K562 (cell line): ENCODE measurements around the gene C2orf42. TPM values are rescaled to one million over a fixed set of nuclear protein-coding genes. Genes with fewer than 3 reads are reported as not detected.
A peak's percentile ranks its signal among the peaks of the same experiment; 100 is the strongest.

Source experiments
- CCNT2 ChIP-seq: IDR thresholded peaks from 2 replicates; pipeline ENCODE4 v1.6.1; 2011; ENCODE audit warnings: borderline replicate concordance, low read depth, mild to moderate bottlenecking, moderate library complexity, mixed read lengths, low read length; ENCODE audit not compliant: insufficient read length; ENCODE audit errors: extremely low read depth
- CTCF ChIP-seq, 3 experiments: IDR thresholded peaks in 2 of 3; conservative IDR thresholded peaks in 1 of 3; 2 replicates each; pipeline ENCODE4 v1.5.1; 2011 to 2012; ENCODE audit warnings: low read length in 3 of 3, mild to moderate bottlenecking in 3 of 3, control low read depth in 2 of 3, improper control_type of control experiment in 1 of 3, inconsistent platforms in 1 of 3, low read depth in 1 of 3, mixed read lengths in 1 of 3, moderate library complexity in 1 of 3; ENCODE audit not compliant: insufficient read depth in 2 of 3
- HMG20A ChIP-seq: fragments of 450-650 bp; formaldehyde crosslinking; conservative IDR thresholded peaks from 2 replicates; pipeline ENCODE4 v1.4.0; 2020; ENCODE audit warnings: mild to moderate bottlenecking, mixed read lengths
- HSF4 ChIP-seq: fragments of 250-450 bp; sonication (Bioruptor Pico); IDR thresholded peaks from 2 replicates; pipeline ENCODE4 v2.1.2; 2022; ENCODE audit warnings: mild to moderate bottlenecking, moderate library complexity, borderline replicate concordance
- KLF1 ChIP-seq: fragments of 450-650 bp; IDR thresholded peaks from 2 replicates; pipeline ENCODE4 v1.6.1; 2016; ENCODE audit warnings: missing genetic modification characterization, missing compliant biosample characterization
- MAFF ChIP-seq: IDR thresholded peaks from 2 replicates; pipeline ENCODE4 v1.6.1; 2012; ENCODE audit warnings: low read length, improper control_type of control experiment
- MTA1 ChIP-seq: fragments of 450-650 bp; IDR thresholded peaks from 2 replicates; pipeline ENCODE4 v1.6.1; 2017; ENCODE audit warnings: borderline replicate concordance
- PBX2 ChIP-seq, 2 experiments: IDR thresholded peaks in 1 of 2; conservative IDR thresholded peaks in 1 of 2; 2 replicates each; pipeline ENCODE4 v1.6.1; 2016; ENCODE audit warnings: low read depth in 2 of 2, mild to moderate bottlenecking in 1 of 2, missing compliant biosample characterization in 1 of 2, missing genetic modification characterization in 1 of 2, moderate library complexity in 1 of 2
- SMAD4 ChIP-seq: fragments of 250-450 bp; sonication (Bioruptor Pico); conservative IDR thresholded peaks from 2 replicates; pipeline ENCODE4 v1.8.0; 2021; ENCODE audit warnings: inconsistent platforms, mild to moderate bottlenecking, moderate library complexity
- SRSF7 ChIP-seq: fragments of 200-400 bp; formaldehyde crosslinking; optimal IDR thresholded peaks from 2 replicates; pipeline ENCODE3; 2017; ENCODE audit warnings: mild to moderate bottlenecking, low read depth, low read length
- STAT5A ChIP-seq: IDR thresholded peaks from 2 replicates; pipeline ENCODE4 v1.6.1; 2012; ENCODE audit warnings: low read length, inconsistent platforms, borderline replicate concordance
- TAF7 ChIP-seq: fragments of 450-650 bp; IDR thresholded peaks from 2 replicates; pipeline ENCODE4 v1.6.1; 2016; ENCODE audit warnings: missing genetic modification characterization, missing compliant biosample characterization
- XRCC4 ChIP-seq: IDR thresholded peaks from one replicate; pipeline ENCODE4 v1.6.1; 2011; ENCODE audit not compliant: insufficient read depth, insufficient read length; ENCODE audit errors: extremely low read depth
- ZBTB1 ChIP-seq: sonication (generic); formaldehyde crosslinking; IDR thresholded peaks from 2 replicates; pipeline ENCODE4 v1.8.1; 2023; ENCODE audit warnings: missing genetic modification reagents, low read depth, mild to moderate bottlenecking, borderline replicate concordance
- ZBTB17 ChIP-seq: fragments of 450-650 bp; formaldehyde crosslinking; IDR thresholded peaks from 2 replicates; pipeline ENCODE4 v1.4.0; 2020; ENCODE audit warnings: mild to moderate bottlenecking
- ZNF143 ChIP-seq: sonication (generic); formaldehyde crosslinking; IDR thresholded peaks from 2 replicates; pipeline ENCODE4 v1.9.0; 2022; ENCODE audit warnings: mild to moderate bottlenecking, missing genetic modification reagents
- ZNF224 ChIP-seq: sonication (generic); formaldehyde crosslinking; IDR thresholded peaks from 2 replicates; pipeline ENCODE4 v1.8.0; 2022; ENCODE audit warnings: mild to moderate bottlenecking, missing genetic modification reagents
- ZNF518B ChIP-seq: fragments of 250-450 bp; sonication (Bioruptor Pico); IDR thresholded peaks from 2 replicates; pipeline ENCODE4 v1.5.0; 2021; ENCODE audit warnings: mild to moderate bottlenecking, moderate library complexity
- ZNF583 ChIP-seq: fragments of 250-450 bp; sonication (Bioruptor Pico); IDR thresholded peaks from 2 replicates; pipeline ENCODE4 v1.4.0; 2020
- ZSCAN32 ChIP-seq: fragments of 450-650 bp; formaldehyde crosslinking; IDR thresholded peaks from 2 replicates; pipeline ENCODE4 v1.4.0; 2020; ENCODE audit warnings: mild to moderate bottlenecking, moderate library complexity
- polyA plus RNA-seq, 8 experiments: library from polyadenylated mRNA; depleted of rRNA in 4 of 8; stranded (reverse) in 5 of 8; unstranded in 3 of 8; fragments of >200 nt; fragmentation: Nextera tagmentation in 2 of 8; fragmentation: Illumina TruSeq in 1 of 8; extraction: Ambion mirVana in 2 of 8; extraction: Trizol in 1 of 8; gene quantifications; 2 replicates each; pipeline versions ENCODE4 v1.2.1 to v1.2.3, GENCODE V29; 2011 to 2014; ENCODE audit warnings: inconsistent platforms in 1 of 8, missing spikeins in 1 of 8
- total RNA-seq, 7 experiments: library from RNA; depleted of rRNA in 6 of 7; stranded (reverse); fragments of >200 nt in 6 of 7; fragmentation: Illumina TruSeq in 2 of 7; extraction: Trizol in 2 of 7; gene quantifications; 2 replicates each; pipeline versions ENCODE4 v1.2.1 to v1.2.3, GENCODE V29; 2011 to 2021; ENCODE audit warnings: low replicate concordance in 1 of 7

Gene C2orf42
- total and polyA plus RNA-seq, 9 of the 15 experiments (the other 6 are each of a cell fraction or from before 2014, with no cell fraction given), result 4.6 to 10.9 (median 7.5) TPM

DNA sequence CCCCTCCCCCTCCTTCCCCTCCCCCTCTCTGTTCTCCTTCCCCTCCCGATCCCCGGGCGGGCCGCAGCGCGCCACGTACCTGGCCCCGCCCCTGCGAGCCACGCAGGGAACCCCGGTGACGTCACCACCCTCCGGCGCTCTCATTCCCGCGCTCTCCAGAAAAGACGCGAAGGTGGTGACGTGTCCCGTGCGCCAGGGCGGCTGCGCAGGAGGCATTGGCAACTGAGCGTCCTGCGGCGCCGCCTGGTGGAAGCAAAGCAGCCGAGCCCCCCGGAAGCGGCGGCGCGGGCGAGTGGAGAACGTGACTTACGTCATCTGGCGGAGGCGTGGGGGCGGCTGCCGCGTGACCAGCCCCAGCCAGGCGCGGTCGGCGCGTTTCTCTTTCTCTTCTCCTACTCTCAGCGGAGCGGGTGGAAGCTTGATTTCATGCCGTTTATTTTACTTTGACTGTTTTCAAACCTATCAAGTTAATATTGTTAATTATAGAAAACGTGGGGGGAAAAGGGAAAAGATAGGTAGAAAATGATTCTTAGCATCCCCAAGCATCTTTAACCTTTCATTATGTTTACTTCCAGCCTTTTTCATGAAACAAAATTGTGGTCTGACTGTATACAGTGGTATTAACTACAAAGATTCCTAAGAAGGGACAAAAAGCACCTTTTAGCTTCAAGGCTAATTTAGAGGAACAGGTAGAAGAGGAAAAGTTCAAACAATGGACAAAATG is 48.1 kb downstream of the C2orf42 start (continued):
- TF ChIP-seq PBX2 (CRISPR knock-in tag; IDR thresholded peaks at IDR 0.05; ENCODE audit: low read depth) (no peak), PBX2 (tag; conservative IDR thresholded peaks at IDR 0.05; ENCODE audit: low read depth) (no peak), SMAD4 (CRISPR knock-in tag) (peak; percentile 57; the same call in 1 of the 2 replicates), TAF7 (tag) (peak; percentile 57; the same call in 1 of the 2 replicates), KLF1 (tag) (0 out of 2 replicates have a peak, but pooled peaks have one; percentile 1), CCNT2 (peak; percentile 96), HSF4 (CRISPR knock-in tag) (no peak; the same call in 1 of the 2 replicates), ZBTB1 (CRISPR knock-in tag) (no peak; the same call in 1 of the 2 replicates), STAT5A (0 out of 2 replicates have a peak, but pooled peaks have one; percentile 8), HMG20A (CRISPR knock-in tag) (no peak), MAFF (no peak), ZBTB17 (CRISPR knock-in tag) (peak; percentile 19; the same call in 1 of the 2 replicates), ZNF583 (CRISPR knock-in tag) (peak; percentile 20; the same call in 1 of the 2 replicates), CTCF (IDR thresholded peaks at IDR 0.05 in 2 of 3, conservative IDR thresholded peaks at IDR 0.05 in 1 of 3; ENCODE audit: insufficient read depth in 2 of 3, low read depth in 1 of 3, low read length in 3 of 3) (peak; percentile 93 to 98 (median 95)), XRCC4 (no peak), ZNF224 (no peak), ZNF143 (CRISPR knock-in tag) (no peak), ZSCAN32 (CRISPR knock-in tag) (no peak), ZNF518B (CRISPR knock-in tag) (no peak), MTA1 (peak; percentile 96), SRSF7 (no peak)
